A673 (cell line): ENCODE results near the gene ATG12. TPM values are rescaled to one million over a fixed set of nuclear protein-coding genes. Genes with fewer than 3 reads are reported as not detected.
"Not testable (repeated sequence)": the region's sequence is repeated elsewhere in the genome, so short reads cannot be mapped to it uniquely, and the experiment has no call there.

ENCODE experiments used
- Bru-seq: library from RNA; stranded (reverse); fragments of 400-500 nt; gene quantifications from one replicate; lab custom pipeline; 2021; lab: Mats Ljungman, UMichigan
- BruChase-seq, 2 experiments: library from RNA; stranded (reverse); fragments of 400-500 nt; gene quantifications; one replicate each; lab custom pipeline; 2021; lab: Mats Ljungman, UMichigan
- BruUV-seq: library from RNA; stranded (reverse); fragments of 400-500 nt; replicated peaks from 2 replicates; lab custom pipeline; 2021; lab: Mats Ljungman, UMichigan
- CTCF ChIA-PET: fragments of 300-600 bp; sonication (Branson Sonifier 250); formaldehyde crosslinking; loops from one replicate; lab custom pipeline; 2022; ENCODE audit warnings: antibody characterized with exemption; lab: Charles Lee
- POLR2A ChIA-PET: fragments of 300-600 bp; sonication (Branson Sonifier 250); formaldehyde crosslinking; loops from one replicate; lab custom pipeline; 2022; ENCODE audit warnings: antibody characterized with exemption; ENCODE audit not compliant: low non-redundant PET; lab: Charles Lee
- DNase-seq: peaks from one replicate; pipeline ENCODE4 v3.0.0-alpha.2; 2015; ENCODE audit warnings: low spot score
- H3K27ac ChIP-seq: fragments of 200-600 bp; sonication (generic); 2 replicates; pipeline ENCODE4 v1.5.1; 2016; ENCODE audit warnings: mixed run types, low read depth, mild to moderate bottlenecking, mixed read lengths, antibody characterized with exemption, low read length; ENCODE audit not compliant: poor library complexity, severe bottlenecking
- H3K27me3 ChIP-seq: fragments of 200-600 bp; sonication (generic); replicated peaks from 2 replicates; pipeline ENCODE4 v1.6.1; 2017; ENCODE audit warnings: mixed run types, low read depth, mild to moderate bottlenecking, mixed read lengths, antibody characterized with exemption, low read length; ENCODE audit not compliant: insufficient read depth, poor library complexity
- H3K36me3 ChIP-seq: fragments of 200-600 bp; sonication (generic); 2 replicates; pipeline ENCODE4 v1.6.1; 2016; ENCODE audit warnings: mixed run types, mild to moderate bottlenecking, mixed read lengths, antibody characterized with exemption, low read length; ENCODE audit not compliant: insufficient read depth, poor library complexity, severe bottlenecking
- H3K4me1 ChIP-seq: fragments of 200-600 bp; sonication (generic); 2 replicates; pipeline ENCODE4 v1.6.1; 2017; ENCODE audit warnings: mixed run types, mild to moderate bottlenecking, mixed read lengths, antibody characterized with exemption, low read length; ENCODE audit not compliant: insufficient read depth, poor library complexity, severe bottlenecking
- H3K4me3 ChIP-seq: fragments of 200-600 bp; sonication (generic); 2 replicates; pipeline ENCODE4 v1.5.1; 2016; ENCODE audit warnings: low read depth, mixed run types, mild to moderate bottlenecking, mixed read lengths, low read length; ENCODE audit not compliant: poor library complexity, severe bottlenecking
- H3K9me3 ChIP-seq: fragments of 200-600 bp; sonication (generic); 2 replicates; pipeline ENCODE4 v1.6.1; 2016; ENCODE audit warnings: mixed run types, low read depth, mild to moderate bottlenecking, mixed read lengths, antibody characterized with exemption, low read length; ENCODE audit not compliant: poor library complexity, severe bottlenecking
- EZH2 ChIP-seq: fragments of 200-600 bp; sonication (generic); IDR thresholded peaks from 2 replicates; pipeline ENCODE4 v1.6.1; 2017; ENCODE audit warnings: borderline replicate concordance, low read depth, mild to moderate bottlenecking, mixed read lengths, antibody characterized with exemption, low read length; ENCODE audit not compliant: poor library complexity, severe bottlenecking
- intact Hi-C: fragments of 100-400 bp; cut with micrococcal nuclease; formaldehyde crosslinking; loops from one replicate; pipeline ENCODE4 v1.10.0; 2022; ENCODE audit not compliant: unreplicated experiment
- long read RNA-seq: library from polyadenylated mRNA; stranded (forward); transcript quantifications from one replicate; pipeline ENCODE4 v2.0.0, GENCODE V29; 2022
- total RNA-seq: library from RNA; stranded (reverse); gene quantifications from 2 replicates; pipeline ENCODE4 v1.2.3, GENCODE V29; 2021
- TF ChIP-seq, protein P1 (sequence below): fragments of 300-800, 200-600 bp; sonication (generic); conservative IDR thresholded peaks from 2 replicates; pipeline ENCODE4 v1.5.1; 2017; ENCODE audit warnings: low read depth, mild to moderate bottlenecking, antibody characterized with exemption, low read length, moderate library complexity, mixed read lengths

ATG12 gene
- total RNA-seq: 55.8 and 59.6 TPM in 2 replicates
- percentile 94 among the genes with signal in this experiment for Bru-seq, nascent RNA
- BruChase-seq, experiment 1, labeled RNA remaining after a 2-hour chase: percentile 95 among the genes with signal in this experiment
- percentile 96 among the genes with signal in this experiment for BruChase-seq, experiment 2, labeled RNA remaining after a 6-hour chase
- long read RNA-seq, full-length matches to known transcripts: 97 of 105 reads
- long read RNA-seq, partial matches to known transcripts: 1 of 105 reads
- long read RNA-seq, other reads (novel, unspliced or antisense): 7 of 105 reads

GRCh38 chr5:115841382-115842088 lies at the start of gene ATG12, which contains the start of gene AP3S1:
Gene ATG12, minus strand, starts transcription at chr5:115841565. Its CDS starts 13 bp downstream, at chr5:115841552.
Gene AP3S1, plus strand, starts transcription at chr5:115841935. Its CDS starts 103 bp downstream, at chr5:115842038.
- Histone ChIP-seq H3K4me3 (peak within 1 kb of the TSS; percentile 80), H3K27ac (peak within 1 kb of the TSS; percentile 89), H3K4me1 (peaks cover 22% of the 10 kb centered on the region), H3K36me3 (peaks cover 15% of the 10 kb centered on the region), H3K9me3 (no peaks in the 10 kb centered on the region), H3K27me3 (no peaks in the 10 kb centered on the region)
- ChIA-PET CTCF (interaction anchor here (0.6 kb wide), 1 partner anchor 745 kb away, joined by 5 read pairs; no protein-coding TSS in a partner anchor), POLR2A (interaction anchor here (0.6 to 0.7 kb wide), 2 partner anchors 17 to 566 kb away, joined by 3 read pairs; no protein-coding TSS in a partner anchor)
- peak; percentile 97 for DNase-seq
- intact Hi-C loops: no loop called here
- TF ChIP-seq, protein P1, sequence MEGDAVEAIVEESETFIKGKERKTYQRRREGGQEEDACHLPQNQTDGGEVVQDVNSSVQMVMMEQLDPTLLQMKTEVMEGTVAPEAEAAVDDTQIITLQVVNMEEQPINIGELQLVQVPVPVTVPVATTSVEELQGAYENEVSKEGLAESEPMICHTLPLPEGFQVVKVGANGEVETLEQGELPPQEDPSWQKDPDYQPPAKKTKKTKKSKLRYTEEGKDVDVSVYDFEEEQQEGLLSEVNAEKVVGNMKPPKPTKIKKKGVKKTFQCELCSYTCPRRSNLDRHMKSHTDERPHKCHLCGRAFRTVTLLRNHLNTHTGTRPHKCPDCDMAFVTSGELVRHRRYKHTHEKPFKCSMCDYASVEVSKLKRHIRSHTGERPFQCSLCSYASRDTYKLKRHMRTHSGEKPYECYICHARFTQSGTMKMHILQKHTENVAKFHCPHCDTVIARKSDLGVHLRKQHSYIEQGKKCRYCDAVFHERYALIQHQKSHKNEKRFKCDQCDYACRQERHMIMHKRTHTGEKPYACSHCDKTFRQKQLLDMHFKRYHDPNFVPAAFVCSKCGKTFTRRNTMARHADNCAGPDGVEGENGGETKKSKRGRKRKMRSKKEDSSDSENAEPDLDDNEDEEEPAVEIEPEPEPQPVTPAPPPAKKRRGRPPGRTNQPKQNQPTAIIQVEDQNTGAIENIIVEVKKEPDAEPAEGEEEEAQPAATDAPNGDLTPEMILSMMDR: no peak
- TF ChIP-seq EZH2: no peak
- BruUV-seq: no TSS peak

- H3K4me3 ChIP-seq: no peak overlapping the region
- intact Hi-C loops: no loop called here
- POLR2A ChIA-PET: no interaction called here
- no peak for TF ChIP-seq EZH2
- TF ChIP-seq, protein P1: no peak; the same call in 1 of the 2 replicates
- H3K36me3 ChIP-seq: no peaks in the 10 kb centered on the region
- no peak overlapping the region for H3K27ac ChIP-seq
- CTCF ChIA-PET: interaction anchor here (1.1 kb wide), 1 partner anchor 180 kb away, joined by 4 read pairs; no protein-coding TSS in a partner anchor
- H3K27me3 ChIP-seq: no peaks in the 10 kb centered on the region
- peak; percentile 8 for DNase-seq
- BruUV-seq: no TSS peak
- no peaks in the 10 kb centered on the region for H3K9me3 ChIP-seq
- no peaks in the 10 kb centered on the region for H3K4me1 ChIP-seq
Measured at GRCh38 chr5:115888027-115888426, 46.7 kb upstream of the ATG12 start.

- intact Hi-C loops, BruUV-seq, H3K27ac ChIP-seq, H3K4me1 ChIP-seq, CTCF ChIA-PET, H3K4me3 ChIP-seq, H3K36me3 ChIP-seq, POLR2A ChIA-PET, H3K9me3 ChIP-seq, H3K27me3 ChIP-seq, DNase-seq: not testable (repeated sequence)
Measured at GRCh38 chr5:115885208-115885607, 43.8 kb upstream of the ATG12 start.
